Measurements from ENCODE around the gene SPRR1A.

Gene SPRR1A

GRCh38 chr1:152953761-152954160, 30.1 kb upstream of the SPRR1A start:
- DNase-seq (ENCODE audit: insufficient read length, low spot score) (no peak), FAIRE-seq (no peak)
- no peak for TF ChIP-seq CTCF (IDR thresholded peaks at IDR 0.05; ENCODE audit: insufficient read depth, missing control alignments)

- DNase-seq (ENCODE audit: insufficient read length, low spot score), result no peak
- TF ChIP-seq CTCF (IDR thresholded peaks at IDR 0.05; ENCODE audit: insufficient read depth, missing control alignments), result no peak
- FAIRE-seq, result no peak
Measured at GRCh38 chr1:152954436-152954835, 29.4 kb upstream of the SPRR1A start.

- no peak for FAIRE-seq
- DNase-seq (ENCODE audit: insufficient read length, low spot score), result no peak
- TF ChIP-seq CTCF (IDR thresholded peaks at IDR 0.05; ENCODE audit: insufficient read depth, missing control alignments), result no peak
Measured at GRCh38 chr1:152957561-152957960, 26.3 kb upstream of the SPRR1A start.

GRCh38 chr1:152959273-152959672, 24.6 kb upstream of the SPRR1A start:
- no peak for FAIRE-seq
- TF ChIP-seq CTCF (IDR thresholded peaks at IDR 0.05; ENCODE audit: insufficient read depth, missing control alignments), result no peak
- DNase-seq (ENCODE audit: insufficient read length, low spot score), result no peak

- DNase-seq (ENCODE audit: insufficient read length, low spot score) (no peak), FAIRE-seq (no peak)
- no peak for TF ChIP-seq CTCF (IDR thresholded peaks at IDR 0.05; ENCODE audit: insufficient read depth, missing control alignments)
Measured at GRCh38 chr1:152959801-152960451, 24.0 kb upstream of the SPRR1A start.

GRCh38 chr1:152960452-152961044, 23.3 kb upstream of the SPRR1A start:
- no peak for DNase-seq (ENCODE audit: insufficient read length, low spot score)
- no peak for TF ChIP-seq CTCF (IDR thresholded peaks at IDR 0.05; ENCODE audit: insufficient read depth, missing control alignments)
- no peak for FAIRE-seq

- FAIRE-seq, result no peak
- DNase-seq (ENCODE audit: insufficient read length, low spot score), result no peak
Measured at GRCh38 chr1:152961226-152961891, 22.5 kb upstream of the SPRR1A start.

More at GRCh38 chr1:152961226-152961891, 22.5 kb upstream of the SPRR1A start:
- no peak for TF ChIP-seq CTCF (IDR thresholded peaks at IDR 0.05; ENCODE audit: insufficient read depth, missing control alignments)

Measured in D721Med (cell line).